Esophagus (tissue), 2 donors: ENCODE data around the gene PRIMA1. TPM values are rescaled to one million over a fixed set of nuclear protein-coding genes. Genes with fewer than 3 reads are reported as not detected.

Experiments
- H3K27ac ChIP-seq, 2 donors: one replicate each; pipeline ENCODE4 v1.5.1; 2013; ENCODE audit warnings: low read depth in 2 of 2, mild to moderate bottlenecking in 2 of 2, inconsistent platforms in 1 of 2, low read length in 1 of 2, moderate library complexity in 1 of 2
- H3K27me3 ChIP-seq, 2 donors: one replicate each; pipeline ENCODE4 v1.6.1; 2013; ENCODE audit warnings: low read length in 2 of 2, control low read depth in 1 of 2, mild to moderate bottlenecking in 1 of 2; ENCODE audit not compliant: insufficient read depth in 2 of 2, control insufficient read depth in 1 of 2
- H3K36me3 ChIP-seq, 2 donors: one replicate each; pipeline ENCODE4 v1.6.1; 2013; ENCODE audit warnings: low read length in 1 of 2; ENCODE audit not compliant: control insufficient read depth in 2 of 2, insufficient read depth in 2 of 2
- H3K4me1 ChIP-seq, 2 donors: one replicate each; pipeline ENCODE4 v1.6.1; 2013; ENCODE audit warnings: low read length in 1 of 2; ENCODE audit not compliant: control insufficient read depth in 2 of 2, insufficient read depth in 2 of 2
- H3K4me3 ChIP-seq, 2 donors: one replicate each; pipeline ENCODE4 v1.5.1; 2013; ENCODE audit warnings: low read length in 2 of 2, mild to moderate bottlenecking in 2 of 2, low read depth in 1 of 2, moderate library complexity in 1 of 2
- H3K9me3 ChIP-seq, 2 donors: one replicate each; pipeline ENCODE4 v1.6.1; 2013; ENCODE audit warnings: mild to moderate bottlenecking in 2 of 2, low read depth in 1 of 2, low read length in 1 of 2, moderate library complexity in 1 of 2; ENCODE audit not compliant: control insufficient read depth in 2 of 2, insufficient read depth in 1 of 2
- WGBS, 2 donors: extraction: QIAGEN DNeasy Blood & Tissue Kit; methylation state at CpG; one replicate each; pipeline ENCODE4 v1.1.7; 2013; 5-methylcytosine and 5-hydroxymethylcytosine counted together
- polyA plus RNA-seq, 2 donors: library from polyadenylated mRNA; stranded (reverse); fragments of 200-250 nt; gene quantifications; one replicate each; pipeline ENCODE4 v1.2.3, GENCODE V29; 2013
- donor health status: healthy with polysubstance abuse.
- donor health status: Bipolar disorder and iron deficiency.

PRIMA1 gene
- polyA plus RNA-seq, 2 donors: 1.7 to 2.9 TPM

- Histone ChIP-seq H3K36me3 (no peaks in the 10 kb centered on the region), H3K27me3 (no peaks in the 10 kb centered on the region), H3K27ac (no peak overlapping the region), H3K4me3 (no peak overlapping the region), H3K9me3 (no peaks in the 10 kb centered on the region), H3K4me1 (peaks cover 2 to 15% of the 10 kb centered on the region in 2 donors)
- 80 to 89% methylated on average over 5 of the region's 5 CpGs for WGBS, 2 donors
These were observed 79.5 kb downstream of the PRIMA1 start for GRCh38 chr14:93708800-93709199.

DNA sequence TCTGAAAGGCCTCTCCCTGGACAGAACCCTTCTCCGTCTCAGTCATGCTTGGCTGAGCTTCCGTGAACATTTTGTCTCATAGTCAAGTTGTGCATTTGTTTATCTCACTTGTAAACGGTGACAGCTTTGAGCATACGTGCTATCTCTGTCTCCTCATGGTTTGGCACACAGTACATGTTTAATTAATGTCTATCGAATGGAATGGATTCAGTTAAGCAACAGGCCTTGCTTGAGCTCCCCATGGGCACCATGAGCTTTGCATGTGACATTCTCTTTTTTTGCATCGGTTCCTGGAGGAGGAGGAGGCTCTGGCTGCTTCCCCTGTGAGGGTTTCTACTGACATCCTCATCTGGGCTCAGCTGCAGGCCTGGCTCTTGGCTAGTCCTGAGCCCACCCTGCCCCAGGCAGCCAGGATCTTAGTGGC, 80.0 kb downstream of the PRIMA1 start:
- Histone ChIP-seq H3K27me3 (no peaks in the 10 kb centered on the region), H3K27ac (no peak overlapping the region)
- 54 to 64% methylated on average over 6 of the region's 6 CpGs for WGBS, 2 donors

DNA sequence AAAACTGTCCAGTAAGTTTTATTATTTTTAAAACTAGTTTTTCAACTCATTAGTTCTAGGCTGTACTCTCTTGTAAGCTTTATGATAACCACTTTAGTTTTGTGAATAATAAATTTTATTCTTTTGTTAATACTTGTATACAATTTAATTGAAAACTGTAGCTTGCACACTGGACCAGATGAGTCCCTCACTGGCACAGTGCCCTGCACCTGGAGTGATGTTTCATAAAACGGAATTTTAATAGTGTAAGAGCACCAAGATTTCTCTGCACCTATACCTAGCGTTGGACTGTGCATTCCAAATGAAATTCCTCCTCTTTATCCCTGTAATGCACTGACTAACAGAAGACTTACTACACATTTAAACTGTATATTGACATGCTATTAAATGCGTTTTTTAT, 80.8 kb downstream of the PRIMA1 start:
- Histone ChIP-seq H3K4me3 (no peak overlapping the region), H3K9me3 (no peaks in the 10 kb centered on the region), H3K27ac (no peak overlapping the region), H3K4me1 (peaks cover 0 to 4% of the 10 kb centered on the region in 2 donors), H3K36me3 (no peaks in the 10 kb centered on the region), H3K27me3 (no peaks in the 10 kb centered on the region)
- 53 to 55% methylated on average over 3 of the region's 3 CpGs for WGBS, 2 donors

More for the DNA sequence above, 80.0 kb downstream of the PRIMA1 start:
- H3K4me1 ChIP-seq: peaks cover 0 to 11% of the 10 kb centered on the region in 2 donors
- no peaks in the 10 kb centered on the region for H3K36me3 ChIP-seq
- H3K4me3 ChIP-seq: no peak overlapping the region
- H3K9me3 ChIP-seq: no peaks in the 10 kb centered on the region

- H3K9me3 ChIP-seq: no peaks in the 10 kb centered on the region
- H3K36me3 ChIP-seq: no peaks in the 10 kb centered on the region
- no peaks in the 10 kb centered on the region for H3K4me1 ChIP-seq
- WGBS, 2 donors: 83 to 87% methylated on average over 21 of the region's 21 CpGs
- no peak overlapping the region for H3K27ac ChIP-seq
- H3K4me3 ChIP-seq: no peak overlapping the region
- H3K27me3 ChIP-seq: no peaks in the 10 kb centered on the region
These were observed 81.8 kb downstream of the PRIMA1 start for GRCh38 chr14:93706360-93706955.

DNA sequence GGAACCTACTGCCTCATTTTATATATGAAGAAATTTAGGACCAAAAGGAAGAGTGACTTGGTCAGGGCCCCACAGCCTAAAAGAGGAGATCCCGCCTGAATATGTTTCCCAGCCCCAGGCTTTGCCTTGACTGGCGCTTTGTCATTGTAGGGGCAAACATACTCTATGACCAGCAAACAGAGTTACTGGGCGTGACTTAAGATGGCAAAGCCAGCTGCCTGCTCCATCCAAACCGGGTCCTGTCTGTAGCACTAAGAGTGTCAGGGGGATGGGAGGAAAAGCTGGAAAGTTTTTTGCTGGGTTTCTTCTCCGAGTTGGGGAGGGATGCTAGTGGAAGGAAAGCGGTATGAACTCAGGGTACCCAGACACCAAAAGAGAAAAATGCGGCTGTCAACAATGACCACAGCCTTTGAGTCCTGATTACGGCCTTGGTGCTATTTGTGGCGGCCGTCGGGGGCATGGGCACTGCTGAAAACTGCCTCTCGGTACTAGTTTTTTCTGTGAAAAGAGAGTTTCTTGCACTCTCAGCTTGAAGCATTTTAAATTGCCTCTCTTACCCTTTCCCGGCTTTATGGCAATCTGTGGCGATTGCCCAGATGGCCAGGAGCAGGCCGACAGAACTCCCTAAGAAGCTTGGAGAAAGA, 82.7 kb downstream of the PRIMA1 start:
- WGBS, 2 donors: 87 to 90% methylated on average over 15 of the region's 15 CpGs
- H3K27me3 ChIP-seq: no peaks in the 10 kb centered on the region
- no peak overlapping the region for H3K4me3 ChIP-seq
- H3K27ac ChIP-seq: no peak overlapping the region
- H3K36me3 ChIP-seq: no peaks in the 10 kb centered on the region
- H3K9me3 ChIP-seq: no peaks in the 10 kb centered on the region
- H3K4me1 ChIP-seq: no peaks in the 10 kb centered on the region

GRCh38 chr14:93703941-93704340, 84.3 kb downstream of the PRIMA1 start:
- H3K4me1 ChIP-seq: no peaks in the 10 kb centered on the region
- no peak overlapping the region for H3K4me3 ChIP-seq
- no peaks in the 10 kb centered on the region for H3K9me3 ChIP-seq
- WGBS, 2 donors: 84 to 86% methylated on average over 6 of the region's 6 CpGs
- no peaks in the 10 kb centered on the region for H3K36me3 ChIP-seq
- H3K27me3 ChIP-seq: no peaks in the 10 kb centered on the region
- no peak overlapping the region for H3K27ac ChIP-seq

GRCh38 chr14:93702946-93703345, 85.3 kb downstream of the PRIMA1 start:
- H3K4me1 ChIP-seq: no peaks in the 10 kb centered on the region
- 79 to 82% methylated on average over 6 of the region's 6 CpGs for whole genome bisulfite sequencing, 2 donors
- no peaks in the 10 kb centered on the region for H3K36me3 ChIP-seq

DNA sequence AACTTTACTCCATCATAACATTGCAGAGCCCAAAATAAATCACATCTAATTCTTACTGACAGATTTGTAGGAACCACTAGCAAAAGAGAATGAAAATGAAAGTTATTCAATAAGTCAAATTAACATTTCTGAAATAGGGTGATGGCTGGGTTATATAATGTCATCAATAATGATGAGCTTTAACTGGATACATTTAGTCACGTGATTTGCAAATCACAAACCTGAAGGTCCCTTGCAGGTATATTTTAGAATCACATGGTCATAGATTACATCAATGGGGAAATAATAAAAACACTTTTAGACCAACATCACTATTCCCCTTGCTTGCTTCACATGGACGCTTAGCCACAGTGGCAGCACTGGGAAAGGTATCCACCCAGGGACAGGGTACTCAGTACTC, 86.7 kb downstream of the PRIMA1 start:
- Histone ChIP-seq H3K27me3 (no peaks in the 10 kb centered on the region), H3K27ac (no peak overlapping the region), H3K36me3 (no peaks in the 10 kb centered on the region), H3K4me1 (no peaks in the 10 kb centered on the region), H3K9me3 (no peaks in the 10 kb centered on the region), H3K4me3 (no peak overlapping the region)
- 80 to 90% methylated on average over 2 of the region's 2 CpGs for WGBS, 2 donors

More at GRCh38 chr14:93702946-93703345, 85.3 kb downstream of the PRIMA1 start:
- Histone ChIP-seq H3K9me3 (no peaks in the 10 kb centered on the region), H3K4me3 (no peak overlapping the region), H3K27me3 (no peaks in the 10 kb centered on the region), H3K27ac (no peak overlapping the region)

- H3K9me3 ChIP-seq: no peaks in the 10 kb centered on the region
- H3K4me3 ChIP-seq: no peak overlapping the region
- H3K27me3 ChIP-seq: no peaks in the 10 kb centered on the region
- H3K4me1 ChIP-seq: no peaks in the 10 kb centered on the region
- H3K27ac ChIP-seq: no peak overlapping the region
- H3K36me3 ChIP-seq: no peaks in the 10 kb centered on the region
These were observed 87.4 kb downstream of the PRIMA1 start for GRCh38 chr14:93700928-93701327.

DNA sequence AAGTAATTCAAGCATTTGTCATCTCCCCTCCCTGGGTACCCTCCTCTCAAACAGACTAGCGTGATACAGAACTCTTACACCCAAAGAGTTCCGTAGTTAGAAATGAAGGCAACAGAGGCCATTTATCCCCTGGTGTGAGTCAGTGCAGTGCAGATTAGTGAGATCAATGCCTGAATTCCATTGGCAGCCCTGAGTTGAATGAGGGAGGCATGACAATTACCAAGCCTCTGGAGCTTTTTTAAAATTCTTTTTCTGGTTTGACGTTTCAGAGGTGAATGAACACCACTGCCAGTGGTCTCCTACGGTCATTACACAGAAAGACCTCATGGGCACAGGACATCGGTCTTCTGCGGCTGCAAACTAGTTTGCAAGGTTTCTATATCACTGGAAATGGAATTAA, 94.4 kb downstream of the PRIMA1 start:
- no peaks in the 10 kb centered on the region for H3K36me3 ChIP-seq
- no peaks in the 10 kb centered on the region for H3K27me3 ChIP-seq
- WGBS, 2 donors: 60 to 70% methylated on average over 6 of the region's 6 CpGs
- H3K4me3 ChIP-seq: no peak overlapping the region
- no peaks in the 10 kb centered on the region for H3K4me1 ChIP-seq
- H3K27ac ChIP-seq: no peak overlapping the region
- no peaks in the 10 kb centered on the region for H3K9me3 ChIP-seq
